Neural progenitor cell (in vitro differentiated cells): ENCODE results near the gene NAGA.

Source experiments
- EZH2phosphoT487 ChIP-seq: fragments of 200-600 bp; sonication (generic); IDR thresholded peaks from 2 replicates; pipeline ENCODE4 v1.6.1; 2017; ENCODE audit warnings: antibody characterized with exemption
- TF ChIP-seq, protein P1 (sequence below): fragments of 200-600 bp; sonication (generic); IDR thresholded peaks from 2 replicates; pipeline ENCODE4 v1.5.1; 2017; ENCODE audit warnings: antibody characterized with exemption, mild to moderate bottlenecking

DNA sequence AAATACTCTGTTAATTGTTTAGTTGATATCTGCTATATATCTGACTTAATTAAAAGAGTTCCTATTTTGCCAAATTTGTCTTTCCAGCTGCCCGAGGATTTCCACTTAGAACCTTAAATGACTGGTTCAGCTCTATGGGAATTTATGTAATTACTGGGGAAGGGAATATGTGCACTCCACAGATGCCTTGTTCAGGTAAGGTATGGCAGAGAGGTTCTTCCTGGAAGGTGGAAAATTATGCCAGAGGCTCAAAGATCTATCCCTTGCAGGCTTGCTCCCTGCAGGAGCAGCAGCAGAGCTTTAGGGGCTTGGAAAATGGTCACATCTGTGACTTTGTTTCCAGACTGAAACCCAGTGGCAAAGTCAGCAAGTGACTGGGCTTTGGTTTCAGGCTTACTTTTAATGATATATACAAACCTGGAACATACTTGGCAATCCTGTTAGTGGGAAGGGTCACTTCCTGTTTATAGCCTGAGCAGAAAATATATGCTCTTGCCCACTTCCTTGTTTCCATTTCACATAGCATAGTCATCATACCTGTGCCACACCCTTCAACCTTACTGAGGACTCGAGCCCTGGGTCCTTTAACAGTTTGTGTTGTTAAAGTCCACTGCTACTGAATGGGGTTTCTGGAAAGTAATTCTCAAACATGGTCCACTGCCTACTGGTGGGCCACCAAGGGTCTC lies 48.3 kb downstream of the NAGA start:
- TF ChIP-seq, protein P1, sequence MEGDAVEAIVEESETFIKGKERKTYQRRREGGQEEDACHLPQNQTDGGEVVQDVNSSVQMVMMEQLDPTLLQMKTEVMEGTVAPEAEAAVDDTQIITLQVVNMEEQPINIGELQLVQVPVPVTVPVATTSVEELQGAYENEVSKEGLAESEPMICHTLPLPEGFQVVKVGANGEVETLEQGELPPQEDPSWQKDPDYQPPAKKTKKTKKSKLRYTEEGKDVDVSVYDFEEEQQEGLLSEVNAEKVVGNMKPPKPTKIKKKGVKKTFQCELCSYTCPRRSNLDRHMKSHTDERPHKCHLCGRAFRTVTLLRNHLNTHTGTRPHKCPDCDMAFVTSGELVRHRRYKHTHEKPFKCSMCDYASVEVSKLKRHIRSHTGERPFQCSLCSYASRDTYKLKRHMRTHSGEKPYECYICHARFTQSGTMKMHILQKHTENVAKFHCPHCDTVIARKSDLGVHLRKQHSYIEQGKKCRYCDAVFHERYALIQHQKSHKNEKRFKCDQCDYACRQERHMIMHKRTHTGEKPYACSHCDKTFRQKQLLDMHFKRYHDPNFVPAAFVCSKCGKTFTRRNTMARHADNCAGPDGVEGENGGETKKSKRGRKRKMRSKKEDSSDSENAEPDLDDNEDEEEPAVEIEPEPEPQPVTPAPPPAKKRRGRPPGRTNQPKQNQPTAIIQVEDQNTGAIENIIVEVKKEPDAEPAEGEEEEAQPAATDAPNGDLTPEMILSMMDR, result no peak
- no peak for TF ChIP-seq EZH2phosphoT487
